Esophagus muscularis mucosa (tissue), 4 donors: Measurements from ENCODE around the gene UBXN6.

ENCODE experiments used
- EP300 ChIP-seq: sonication (generic); formaldehyde crosslinking; IDR thresholded peaks from one replicate; pipeline ENCODE4 v1.6.1; 2017; ENCODE audit warnings: antibody characterized with exemption
- POLR2A ChIP-seq: fragments of 450-650 bp; IDR thresholded peaks from one replicate; pipeline ENCODE4 v1.6.1; 2017; ENCODE audit warnings: antibody characterized with exemption, moderate library complexity, mild to moderate bottlenecking, low read depth
- POLR2AphosphoS5 ChIP-seq, 2 donors: sonication (generic); formaldehyde crosslinking; IDR thresholded peaks; one replicate each; pipeline ENCODE4 v1.6.1; 2017; ENCODE audit warnings: antibody characterized with exemption in 2 of 2
- TF ChIP-seq, protein P1 (sequence below), 3 experiments: fragments of 200-600 bp in 2 of 3; fragments of 450-650 bp in 1 of 3; sonication (generic) in 2 of 3; IDR thresholded peaks; one replicate each; pipeline ENCODE4 v1.5.1; 2017 to 2019; ENCODE audit warnings: antibody characterized with exemption in 3 of 3, mild to moderate bottlenecking in 2 of 3, moderate library complexity in 1 of 3

DNA sequence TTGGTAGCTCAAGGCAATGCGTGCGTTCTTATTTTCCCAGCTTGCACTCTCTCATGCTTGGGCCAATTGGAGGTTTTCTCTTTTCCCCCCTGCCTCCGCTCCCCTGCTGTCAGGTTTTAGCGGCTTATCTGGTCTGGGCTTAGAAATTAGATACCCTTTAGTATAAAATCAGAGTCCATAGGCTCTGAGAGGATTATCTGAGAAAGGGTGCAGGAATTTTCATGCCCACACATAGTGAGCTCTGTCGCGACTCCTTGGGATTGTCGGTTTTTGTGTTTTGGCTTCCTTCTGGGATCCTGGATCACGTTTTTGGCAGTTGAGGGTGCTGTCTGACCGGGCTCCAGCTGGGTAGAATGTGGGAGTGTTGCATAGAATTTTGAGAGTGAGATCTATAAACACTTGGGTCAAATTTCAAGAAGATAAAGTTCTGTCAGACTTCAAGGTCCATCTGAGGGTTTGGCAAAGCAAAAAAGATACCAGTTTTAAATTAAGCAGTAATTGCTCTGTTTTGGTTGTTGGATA lies 42.7 kb downstream of the UBXN6 start:
- TF ChIP-seq, protein P1, sequence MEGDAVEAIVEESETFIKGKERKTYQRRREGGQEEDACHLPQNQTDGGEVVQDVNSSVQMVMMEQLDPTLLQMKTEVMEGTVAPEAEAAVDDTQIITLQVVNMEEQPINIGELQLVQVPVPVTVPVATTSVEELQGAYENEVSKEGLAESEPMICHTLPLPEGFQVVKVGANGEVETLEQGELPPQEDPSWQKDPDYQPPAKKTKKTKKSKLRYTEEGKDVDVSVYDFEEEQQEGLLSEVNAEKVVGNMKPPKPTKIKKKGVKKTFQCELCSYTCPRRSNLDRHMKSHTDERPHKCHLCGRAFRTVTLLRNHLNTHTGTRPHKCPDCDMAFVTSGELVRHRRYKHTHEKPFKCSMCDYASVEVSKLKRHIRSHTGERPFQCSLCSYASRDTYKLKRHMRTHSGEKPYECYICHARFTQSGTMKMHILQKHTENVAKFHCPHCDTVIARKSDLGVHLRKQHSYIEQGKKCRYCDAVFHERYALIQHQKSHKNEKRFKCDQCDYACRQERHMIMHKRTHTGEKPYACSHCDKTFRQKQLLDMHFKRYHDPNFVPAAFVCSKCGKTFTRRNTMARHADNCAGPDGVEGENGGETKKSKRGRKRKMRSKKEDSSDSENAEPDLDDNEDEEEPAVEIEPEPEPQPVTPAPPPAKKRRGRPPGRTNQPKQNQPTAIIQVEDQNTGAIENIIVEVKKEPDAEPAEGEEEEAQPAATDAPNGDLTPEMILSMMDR (IDR thresholded peaks at IDR 0.05): no peak
- no peak for TF ChIP-seq POLR2A
- TF ChIP-seq EP300: no peak
- TF ChIP-seq POLR2AphosphoS5 (IDR thresholded peaks at IDR 0.05): no peak
